ENCODE results near the gene KLHL6. TPM values are rescaled to one million over a fixed set of nuclear protein-coding genes. Genes with fewer than 3 reads are reported as not detected.
"Not testable (repeated sequence)": the region's sequence is repeated elsewhere in the genome, so short reads cannot be mapped to it uniquely, and the experiment has no call there.

The KLHL6 gene
- total RNA-seq, 2 donors from 2014 or later, result 0.41 to 1.4 TPM

DNA sequence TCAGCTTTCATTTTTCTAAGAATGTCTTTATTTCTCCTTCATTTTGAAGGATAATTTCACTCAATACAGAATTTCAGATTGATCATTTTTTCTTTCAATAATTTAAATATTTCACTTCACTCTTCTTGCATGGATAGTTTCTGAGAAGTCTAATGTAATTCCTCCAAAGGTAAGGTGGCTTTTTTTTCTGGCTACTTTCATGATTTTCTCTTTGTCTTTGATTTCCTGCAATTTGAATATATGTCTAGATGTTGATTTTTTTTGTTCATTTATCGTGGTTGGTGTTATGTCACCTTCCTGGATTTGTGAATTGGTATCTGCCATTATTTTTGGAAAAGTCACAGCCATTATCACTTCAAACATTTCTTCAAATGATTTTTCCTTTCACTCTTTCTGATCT lies 112.5 kb downstream of the KLHL6 start:
- peaks cover 0 to under 1% of the 10 kb centered on the region in 2 donors for H3K4me1 ChIP-seq
- no peak overlapping the region for H3K4me3 ChIP-seq
- DNase-seq (ENCODE audit: low spot score), result no peak
- H3K36me3 ChIP-seq, result no peaks in the 10 kb centered on the region
- no peak for TF ChIP-seq CTCF (IDR thresholded peaks at IDR 0.05)
- H3K27me3 ChIP-seq, result no peaks in the 10 kb centered on the region
- H3K9me3 ChIP-seq, result peaks cover 0 to 10% of the 10 kb centered on the region in 2 donors
- no peak overlapping the region for H3K27ac ChIP-seq

DNA sequence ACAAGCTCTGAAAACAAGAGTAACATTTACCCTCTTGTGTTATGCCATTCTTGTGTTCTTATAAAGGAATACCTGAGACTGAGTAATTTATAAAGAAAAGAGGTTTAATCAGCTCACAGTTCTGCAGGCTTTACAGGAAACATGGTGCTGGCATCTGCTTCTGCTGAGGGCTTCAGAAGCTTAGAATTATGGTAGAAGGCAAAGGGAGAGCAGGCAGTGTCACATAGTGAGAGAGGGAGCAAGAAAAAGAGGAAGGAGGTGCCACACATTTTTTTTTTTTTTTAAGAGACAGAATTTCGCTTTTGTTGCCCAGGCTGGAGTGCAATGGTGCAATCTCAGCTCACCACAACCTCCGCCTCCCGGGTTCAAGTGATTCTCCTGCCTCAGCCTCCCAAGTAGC lies 115.0 kb downstream of the KLHL6 start:
- DNase-seq (ENCODE audit: low spot score); H3K27ac ChIP-seq; H3K36me3 ChIP-seq; H3K4me3 ChIP-seq; H3K27me3 ChIP-seq; H3K4me1 ChIP-seq: not testable (repeated sequence)
- peaks cover 0 to 10% of the 10 kb centered on the region in 2 donors for H3K9me3 ChIP-seq

GRCh38 chr3:183439515-183439914 lies 116.0 kb downstream of the KLHL6 start:
- no peaks in the 10 kb centered on the region for H3K27me3 ChIP-seq
- TF ChIP-seq CTCF (IDR thresholded peaks at IDR 0.05), result no peak

DNA sequence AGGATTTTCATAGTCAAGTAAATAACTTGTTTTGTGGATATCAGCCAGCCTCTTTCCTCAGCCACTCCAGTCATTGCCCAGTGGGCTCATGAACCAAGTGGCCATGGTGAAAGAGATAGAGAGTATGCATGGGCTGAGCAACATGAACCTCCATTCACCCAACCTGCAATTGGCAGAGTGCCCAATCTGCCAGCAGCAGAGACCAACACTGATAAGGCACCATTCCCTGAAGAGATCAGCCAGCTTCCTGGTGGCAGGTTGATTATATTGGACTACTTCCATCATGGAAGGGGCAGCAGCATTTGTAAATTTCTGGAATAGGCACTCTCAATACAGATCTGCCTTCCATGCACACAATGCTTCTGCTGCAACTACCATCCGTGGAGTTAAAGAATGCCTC lies 116.8 kb downstream of the KLHL6 start:
- no peak for TF ChIP-seq CTCF (IDR thresholded peaks at IDR 0.05)
- H3K4me3 ChIP-seq, result no peak overlapping the region
- no peak overlapping the region for H3K27ac ChIP-seq
- H3K9me3 ChIP-seq, result peaks cover 0 to 7% of the 10 kb centered on the region in 2 donors
- no peaks in the 10 kb centered on the region for H3K27me3 ChIP-seq
- DNase-seq (ENCODE audit: low spot score), result no peak
- H3K36me3 ChIP-seq, result no peaks in the 10 kb centered on the region
- H3K4me1 ChIP-seq, result no peaks in the 10 kb centered on the region

More at GRCh38 chr3:183439515-183439914, 116.0 kb downstream of the KLHL6 start:
- Histone ChIP-seq H3K4me3 (no peak overlapping the region), H3K9me3 (peaks cover 0 to 10% of the 10 kb centered on the region in 2 donors), H3K36me3 (no peaks in the 10 kb centered on the region), H3K4me1 (no peaks in the 10 kb centered on the region), H3K27ac (no peak overlapping the region)
- DNase-seq (ENCODE audit: low spot score), result no peak

DNA sequence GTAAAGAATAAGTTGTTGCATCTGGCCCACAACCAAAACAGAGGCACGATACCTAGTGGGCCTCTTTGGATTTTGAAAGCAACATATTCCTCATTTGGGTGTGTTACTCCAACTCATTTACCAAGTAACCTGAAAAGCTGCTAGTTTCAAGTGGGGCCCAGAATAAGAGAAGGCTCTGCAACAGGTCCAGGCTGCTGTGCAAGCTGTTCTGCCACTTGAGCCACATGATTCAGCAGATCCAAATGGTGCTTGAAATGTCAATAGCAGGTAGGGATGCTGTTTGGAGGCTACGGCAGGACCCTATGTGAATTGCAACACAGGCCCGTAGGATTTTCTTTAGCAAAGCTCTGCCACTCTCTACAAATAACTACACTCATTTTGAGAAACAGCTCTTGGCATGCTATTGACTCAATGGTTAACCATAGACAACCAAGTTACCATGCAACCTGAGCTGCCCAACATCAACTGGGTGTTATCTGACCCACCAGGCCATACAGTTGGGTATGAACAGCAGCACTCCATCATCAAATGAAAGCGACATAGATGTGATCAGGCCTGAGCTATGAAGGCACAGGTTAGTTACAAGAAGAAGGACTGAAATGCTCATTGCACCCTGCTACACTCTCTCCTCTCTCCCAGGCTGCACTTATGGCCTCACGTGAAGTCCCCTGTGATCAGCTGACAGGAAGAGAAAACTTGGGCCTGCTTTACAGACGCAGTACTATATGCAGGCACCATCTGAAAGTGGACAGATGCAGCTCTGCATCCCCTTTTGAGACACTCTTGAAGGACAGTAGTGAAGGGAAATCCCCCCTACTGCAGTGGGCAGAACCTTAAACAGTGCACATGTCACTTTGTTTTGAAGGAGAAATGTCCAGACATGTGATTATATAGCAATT lies 117.6 kb downstream of the KLHL6 start:
- Histone ChIP-seq H3K36me3 (no peaks in the 10 kb centered on the region), H3K27me3 (no peaks in the 10 kb centered on the region), H3K9me3 (peaks cover 0 to 6% of the 10 kb centered on the region in 2 donors), H3K4me3 (no peak overlapping the region), H3K27ac (no peak overlapping the region), H3K4me1 (no peaks in the 10 kb centered on the region)
- no peak for TF ChIP-seq CTCF (IDR thresholded peaks at IDR 0.05)
- no peak for DNase-seq (ENCODE audit: low spot score)

Other genes starting within 250 kb of the KLHL6 start
- under 1 TPM in 1 of 2 donors, not detected in 1; 0.08 TPM for gene MCF2L2, start 127.1 kb downstream of the KLHL6 start, total RNA-seq
- gene KLHL24, start 79.9 kb upstream of the KLHL6 start, total RNA-seq, result 100 to 1,000 TPM; 135 to 210 TPM
- 10 to 100 TPM in 1 of 2 donors, 1 to 10 TPM in 1; 9.2 to 12.6 TPM for gene YEATS2, start 142.1 kb upstream of the KLHL6 start, total RNA-seq